HL-60 (cell line): Measurements from ENCODE around the gene CCDC194.

ENCODE experiments used
- DNase-seq, 2 experiments: peaks; one replicate each; pipeline ENCODE4 v3.0.0-alpha.2; 2010 to 2020; ENCODE audit warnings: low read depth in 1 of 2, low spot score in 1 of 2
- H3K27ac ChIP-seq: fragments of 250-450 bp; sonication (Bioruptor Pico); replicated peaks from 2 replicates; pipeline ENCODE4 v1.5.1; 2020; ENCODE audit warnings: mild to moderate bottlenecking, moderate library complexity
- H3K27me3 ChIP-seq: fragments of 250-450 bp; sonication (Bioruptor Pico); 2 replicates; pipeline ENCODE4 v1.5.1; 2021; ENCODE audit warnings: mild to moderate bottlenecking, moderate library complexity; ENCODE audit not compliant: insufficient read depth, poor library complexity, severe bottlenecking
- H3K4me3 ChIP-seq: replicated peaks from 2 replicates; pipeline ENCODE4 v1.5.1; 2011; ENCODE audit warnings: mild to moderate bottlenecking, control low read depth, low read length; ENCODE audit not compliant: insufficient read depth
- GABPA ChIP-seq: IDR thresholded peaks from 2 replicates; pipeline ENCODE4 v1.6.1; 2012; ENCODE audit warnings: low read depth
- POLR2AphosphoS5 ChIP-seq: IDR thresholded peaks from 2 replicates; pipeline ENCODE4 v1.6.1; 2012; ENCODE audit warnings: low read depth
- SPI1 ChIP-seq: IDR thresholded peaks from 2 replicates; pipeline ENCODE4 v1.6.1; 2012; ENCODE audit warnings: low read depth, mild to moderate bottlenecking, borderline replicate concordance
- TF ChIP-seq, protein P1 (sequence below): IDR thresholded peaks from one replicate; pipeline ENCODE4 v1.5.1; 2011; ENCODE audit warnings: low read length, control low read depth, inconsistent platforms; ENCODE audit not compliant: insufficient read depth
- TF ChIP-seq, protein P2 (sequence below): IDR thresholded peaks from 2 replicates; pipeline ENCODE4 v1.6.1; 2012; ENCODE audit warnings: low read depth; ENCODE audit not compliant: insufficient replicate concordance

The CCDC194 gene

DNA sequence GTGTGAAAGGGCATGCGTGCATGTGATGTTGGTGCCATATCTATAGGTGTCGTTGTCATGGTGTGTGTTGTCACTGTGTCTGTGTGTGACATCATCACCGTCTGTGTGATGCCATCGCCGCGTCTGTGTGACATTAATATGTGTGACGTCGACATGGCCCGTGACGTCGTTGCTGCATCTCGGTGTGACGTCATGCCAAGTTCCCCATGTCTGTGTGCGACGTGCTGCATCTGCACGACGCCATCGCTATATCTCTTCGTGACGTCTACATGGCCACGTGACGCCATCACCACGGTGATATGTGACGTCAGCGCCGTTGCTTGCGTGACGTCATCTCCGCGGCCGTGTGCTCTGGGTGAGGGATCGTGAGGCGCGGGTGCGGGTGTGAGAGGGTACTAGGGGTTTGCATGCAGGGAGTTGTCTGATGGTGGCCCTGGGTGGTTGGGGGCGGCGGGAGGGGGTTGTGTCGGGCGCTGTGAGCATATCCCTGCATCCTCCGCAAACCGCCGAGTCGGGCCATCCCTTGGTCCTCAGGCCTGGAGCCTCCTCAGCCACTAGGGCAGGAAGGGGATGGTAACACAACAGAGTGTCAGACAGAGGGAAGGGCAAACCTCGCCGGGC is 42.1 kb downstream of the CCDC194 start:
- H3K4me3 ChIP-seq = no peak overlapping the region
- H3K27me3 ChIP-seq = peaks cover 22% of the 10 kb centered on the region
- no peak overlapping the region for H3K27ac ChIP-seq
- TF ChIP-seq, protein P1, sequence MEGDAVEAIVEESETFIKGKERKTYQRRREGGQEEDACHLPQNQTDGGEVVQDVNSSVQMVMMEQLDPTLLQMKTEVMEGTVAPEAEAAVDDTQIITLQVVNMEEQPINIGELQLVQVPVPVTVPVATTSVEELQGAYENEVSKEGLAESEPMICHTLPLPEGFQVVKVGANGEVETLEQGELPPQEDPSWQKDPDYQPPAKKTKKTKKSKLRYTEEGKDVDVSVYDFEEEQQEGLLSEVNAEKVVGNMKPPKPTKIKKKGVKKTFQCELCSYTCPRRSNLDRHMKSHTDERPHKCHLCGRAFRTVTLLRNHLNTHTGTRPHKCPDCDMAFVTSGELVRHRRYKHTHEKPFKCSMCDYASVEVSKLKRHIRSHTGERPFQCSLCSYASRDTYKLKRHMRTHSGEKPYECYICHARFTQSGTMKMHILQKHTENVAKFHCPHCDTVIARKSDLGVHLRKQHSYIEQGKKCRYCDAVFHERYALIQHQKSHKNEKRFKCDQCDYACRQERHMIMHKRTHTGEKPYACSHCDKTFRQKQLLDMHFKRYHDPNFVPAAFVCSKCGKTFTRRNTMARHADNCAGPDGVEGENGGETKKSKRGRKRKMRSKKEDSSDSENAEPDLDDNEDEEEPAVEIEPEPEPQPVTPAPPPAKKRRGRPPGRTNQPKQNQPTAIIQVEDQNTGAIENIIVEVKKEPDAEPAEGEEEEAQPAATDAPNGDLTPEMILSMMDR = no peak
- TF ChIP-seq POLR2AphosphoS5 (no peak), SPI1 (no peak), GABPA (no peak)
- TF ChIP-seq, protein P2, sequence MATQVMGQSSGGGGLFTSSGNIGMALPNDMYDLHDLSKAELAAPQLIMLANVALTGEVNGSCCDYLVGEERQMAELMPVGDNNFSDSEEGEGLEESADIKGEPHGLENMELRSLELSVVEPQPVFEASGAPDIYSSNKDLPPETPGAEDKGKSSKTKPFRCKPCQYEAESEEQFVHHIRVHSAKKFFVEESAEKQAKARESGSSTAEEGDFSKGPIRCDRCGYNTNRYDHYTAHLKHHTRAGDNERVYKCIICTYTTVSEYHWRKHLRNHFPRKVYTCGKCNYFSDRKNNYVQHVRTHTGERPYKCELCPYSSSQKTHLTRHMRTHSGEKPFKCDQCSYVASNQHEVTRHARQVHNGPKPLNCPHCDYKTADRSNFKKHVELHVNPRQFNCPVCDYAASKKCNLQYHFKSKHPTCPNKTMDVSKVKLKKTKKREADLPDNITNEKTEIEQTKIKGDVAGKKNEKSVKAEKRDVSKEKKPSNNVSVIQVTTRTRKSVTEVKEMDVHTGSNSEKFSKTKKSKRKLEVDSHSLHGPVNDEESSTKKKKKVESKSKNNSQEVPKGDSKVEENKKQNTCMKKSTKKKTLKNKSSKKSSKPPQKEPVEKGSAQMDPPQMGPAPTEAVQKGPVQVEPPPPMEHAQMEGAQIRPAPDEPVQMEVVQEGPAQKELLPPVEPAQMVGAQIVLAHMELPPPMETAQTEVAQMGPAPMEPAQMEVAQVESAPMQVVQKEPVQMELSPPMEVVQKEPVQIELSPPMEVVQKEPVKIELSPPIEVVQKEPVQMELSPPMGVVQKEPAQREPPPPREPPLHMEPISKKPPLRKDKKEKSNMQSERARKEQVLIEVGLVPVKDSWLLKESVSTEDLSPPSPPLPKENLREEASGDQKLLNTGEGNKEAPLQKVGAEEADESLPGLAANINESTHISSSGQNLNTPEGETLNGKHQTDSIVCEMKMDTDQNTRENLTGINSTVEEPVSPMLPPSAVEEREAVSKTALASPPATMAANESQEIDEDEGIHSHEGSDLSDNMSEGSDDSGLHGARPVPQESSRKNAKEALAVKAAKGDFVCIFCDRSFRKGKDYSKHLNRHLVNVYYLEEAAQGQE = no peak
- no peak for DNase-seq

DNA sequence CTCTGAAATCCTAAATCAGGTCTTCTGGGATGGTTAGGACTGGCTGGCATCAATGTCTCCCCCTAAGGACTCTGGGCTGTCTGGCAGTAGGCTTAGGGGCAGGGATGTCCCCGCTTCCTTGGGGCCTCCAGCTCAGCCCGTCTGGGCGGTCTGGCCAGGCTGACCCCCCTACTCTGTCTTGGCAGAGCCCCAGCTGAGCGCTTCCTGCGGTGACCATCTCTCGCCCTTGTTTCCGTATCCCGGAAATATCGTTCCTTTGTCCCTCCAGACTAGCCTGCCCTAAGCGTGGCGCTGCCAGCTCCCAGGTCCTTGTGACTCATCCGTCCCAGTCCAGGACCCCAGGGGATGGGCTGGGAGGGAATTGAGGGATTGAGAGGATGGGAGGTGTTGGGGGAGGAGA is 45.3 kb downstream of the CCDC194 start:
- TF ChIP-seq GABPA (no peak), SPI1 (no peak), POLR2AphosphoS5 (no peak)
- TF ChIP-seq, protein P2 = no peak
- TF ChIP-seq, protein P1 = no peak
- DNase-seq = no peak
- Histone ChIP-seq H3K27me3 (peaks cover 22% of the 10 kb centered on the region), H3K4me3 (no peak overlapping the region), H3K27ac (no peak overlapping the region)

DNA sequence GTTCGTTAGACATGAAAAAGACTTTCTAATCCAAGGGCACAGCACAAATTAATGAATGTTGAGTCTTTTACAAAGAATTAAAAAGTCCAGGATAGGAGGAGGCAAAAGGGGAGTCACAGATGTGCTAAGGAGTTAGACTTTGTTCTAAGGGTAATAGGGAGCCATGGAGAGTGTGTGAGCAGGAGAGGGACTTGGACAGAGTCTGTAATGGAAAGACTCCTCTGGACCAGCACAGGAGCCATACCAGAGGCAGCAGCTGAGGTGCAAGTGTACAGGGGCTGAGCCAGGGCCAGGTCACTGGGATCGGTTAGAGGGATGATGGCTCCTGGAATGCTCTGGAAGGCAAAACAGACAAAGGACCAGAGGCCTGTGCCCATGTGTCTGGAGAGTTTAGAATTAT is 46.1 kb downstream of the CCDC194 start:
- no peak for DNase-seq
- Histone ChIP-seq H3K4me3 (no peak overlapping the region), H3K27ac (no peak overlapping the region), H3K27me3 (peaks cover 22% of the 10 kb centered on the region)
- TF ChIP-seq, protein P1 = no peak

DNA sequence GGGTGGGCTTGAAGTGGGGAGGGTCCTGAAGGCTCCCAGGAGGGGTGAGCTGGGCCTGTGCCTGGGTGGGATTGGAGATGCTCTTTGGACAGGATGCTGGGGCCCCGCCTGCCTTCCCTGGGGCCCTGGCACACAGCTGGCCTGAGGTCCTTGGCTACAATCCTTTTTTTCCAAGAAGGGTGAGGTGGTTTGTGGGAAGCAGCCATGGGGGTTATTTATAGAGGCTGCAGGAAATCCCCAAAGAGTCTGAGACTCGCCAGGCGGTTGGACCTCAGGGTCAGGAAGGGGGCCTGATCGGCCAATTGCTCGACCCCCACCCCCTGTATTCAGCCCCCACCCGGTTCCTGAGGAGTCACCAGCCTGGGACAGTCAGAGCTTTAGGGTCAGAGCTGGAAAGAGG is 46.6 kb downstream of the CCDC194 start:
- H3K4me3 ChIP-seq = no peak overlapping the region
- no peak for DNase-seq
- TF ChIP-seq, protein P1 = no peak
- TF ChIP-seq, protein P2 = no peak
- TF ChIP-seq GABPA (no peak), SPI1 (no peak), POLR2AphosphoS5 (no peak)
- H3K27ac ChIP-seq = no peak overlapping the region
- peaks cover 22% of the 10 kb centered on the region for H3K27me3 ChIP-seq
